Endothelial cell of umbilical vein (primary cell): ENCODE measurements around the gene ZDHHC9. TPM values are rescaled to one million over a fixed set of nuclear protein-coding genes. Genes with fewer than 3 reads are reported as not detected.

ENCODE experiments used
- BruUV-seq: library from RNA; stranded (reverse); fragments of 400-500 nt; replicated peaks from 2 replicates; lab custom pipeline; 2021; lab: Mats Ljungman, UMichigan
- CTCF ChIA-PET: fragments of 300-600, 350-600 bp; sonication (Branson Sonifier 250); formaldehyde crosslinking; loops from one replicate; lab custom pipeline; 2021; ENCODE audit warnings: antibody characterized with exemption, inconsistent platforms; lab: Charles Lee
- POLR2A ChIA-PET: fragments of 300-600, 350-600 bp; sonication (Branson Sonifier 250); formaldehyde crosslinking; loops from one replicate; lab custom pipeline; 2021; ENCODE audit warnings: antibody characterized with exemption, inconsistent platforms; lab: Charles Lee
- DNase-seq: peaks from one replicate; pipeline ENCODE4 v3.0.0-alpha.2; 2011; ENCODE audit warnings: low read depth, low spot score
- FAIRE-seq: peaks from 2 replicates; lab custom pipeline; 2011; peaks lifted over from hg19 to GRCh38; lab: Jason Lieb, UNC
- H2AFZ ChIP-seq: 2 replicates; pipeline ENCODE4 v1.6.0; 2012; ENCODE audit warnings: low read depth, low read length, control low read depth, inconsistent platforms
- H3K27ac ChIP-seq: 2 replicates; pipeline ENCODE4 v1.5.1; 2011; ENCODE audit warnings: low read depth, mild to moderate bottlenecking, control low read depth, low read length, moderate library complexity; ENCODE audit not compliant: insufficient read depth
- H3K27me3 ChIP-seq, 2 experiments: 2 replicates each; pipeline versions ENCODE4 v1.6.0 to v1.6.1; 2011; ENCODE audit warnings: low read length in 2 of 2, mixed read lengths in 1 of 2; ENCODE audit not compliant: control insufficient read depth in 2 of 2, insufficient read depth in 2 of 2
- H3K36me3 ChIP-seq, 2 experiments: 2 replicates in 1 of 2; 3 replicates in 1 of 2; pipeline ENCODE4 v1.5.1; 2011; ENCODE audit warnings: low read length in 2 of 2, mild to moderate bottlenecking in 1 of 2, moderate library complexity in 1 of 2; ENCODE audit not compliant: control insufficient read depth in 2 of 2, insufficient read depth in 2 of 2; ENCODE audit errors: extremely low read depth in 1 of 2
- H3K4me1 ChIP-seq: 3 replicates; pipeline ENCODE4 v1.5.1; 2011; ENCODE audit warnings: mild to moderate bottlenecking, low read length; ENCODE audit not compliant: control insufficient read depth, insufficient read depth; ENCODE audit errors: extremely low read depth
- H3K4me2 ChIP-seq: 2 replicates; pipeline ENCODE4 v1.6.1; 2011; ENCODE audit warnings: low read length, control low read depth, mixed read lengths; ENCODE audit not compliant: insufficient read depth
- H3K4me3 ChIP-seq, 3 experiments: fragments of 200-600 bp in 1 of 3; sonication (generic), shearing (Covaris generic) in 1 of 3; replicated peaks in 1 of 3; 2 replicates each; pipeline ENCODE4 v1.5.1; 2011 to 2016; ENCODE audit warnings: control low read depth in 3 of 3, low read length in 3 of 3, mild to moderate bottlenecking in 2 of 3, inconsistent platforms in 1 of 3, low read depth in 1 of 3, moderate library complexity in 1 of 3; ENCODE audit not compliant: insufficient read depth in 1 of 3
- H3K79me2 ChIP-seq: 2 replicates; pipeline ENCODE4 v1.6.0; 2012; ENCODE audit warnings: low read length, inconsistent platforms; ENCODE audit not compliant: control insufficient read depth, insufficient read depth
- H3K9ac ChIP-seq: replicated peaks from 2 replicates; pipeline ENCODE3; 2011; ENCODE audit warnings: low read length, control low read depth; ENCODE audit not compliant: insufficient read depth; ENCODE audit errors: extremely low read depth
- H3K9me1 ChIP-seq: replicated peaks from 3 replicates; pipeline ENCODE4 v1.6.0; 2011; ENCODE audit warnings: mild to moderate bottlenecking, low read length; ENCODE audit not compliant: control insufficient read depth, insufficient read depth; ENCODE audit errors: extremely low read depth
- H3K9me3 ChIP-seq: replicated peaks from 2 replicates; pipeline ENCODE4 v1.5.1; 2012; ENCODE audit warnings: low read length, inconsistent platforms; ENCODE audit not compliant: control insufficient read depth, insufficient read depth
- H4K20me1 ChIP-seq: replicated peaks from 2 replicates; pipeline ENCODE3; 2011; ENCODE audit warnings: mild to moderate bottlenecking, low read length; ENCODE audit not compliant: control insufficient read depth, insufficient read depth; ENCODE audit errors: extremely low read depth
- EZH2 ChIP-seq: IDR thresholded peaks from 2 replicates; pipeline ENCODE4 v1.6.1; 2012; ENCODE audit warnings: borderline replicate concordance, low read depth, mild to moderate bottlenecking, moderate library complexity, low read length, inconsistent platforms; ENCODE audit not compliant: severe bottlenecking
- FOS ChIP-seq: IDR thresholded peaks from 2 replicates; pipeline ENCODE4 v1.6.1; 2011; ENCODE audit warnings: mild to moderate bottlenecking, low read length, moderate library complexity, borderline replicate concordance; ENCODE audit not compliant: insufficient read depth
- GATA2 ChIP-seq: IDR thresholded peaks from 2 replicates; pipeline ENCODE4 v1.7.0; 2011; ENCODE audit warnings: low read depth, mild to moderate bottlenecking, moderate library complexity, mixed read lengths, low read length; ENCODE audit not compliant: insufficient read length, insufficient read depth
- JUN ChIP-seq: IDR thresholded peaks from 2 replicates; pipeline ENCODE4 v1.6.1; 2011; ENCODE audit warnings: borderline replicate concordance, low read depth; ENCODE audit not compliant: insufficient read length, insufficient read depth
- MYC ChIP-seq: IDR thresholded peaks from one replicate; pipeline ENCODE4 v1.6.1; 2011; ENCODE audit warnings: mild to moderate bottlenecking, low read depth, low read length
- POLR2A ChIP-seq: IDR thresholded peaks from 2 replicates; pipeline ENCODE4 v1.6.1; 2012; ENCODE audit warnings: low read depth, mild to moderate bottlenecking, control low read depth, low read length
- POLR2AphosphoS5 ChIP-seq: IDR thresholded peaks from 2 replicates; pipeline ENCODE4 v1.6.1; 2012; ENCODE audit warnings: low read depth, mild to moderate bottlenecking, control low read depth, low read length, moderate library complexity; ENCODE audit not compliant: insufficient read depth
- dilution Hi-C: fragments of 300-500 bp; cut with MboI; formaldehyde crosslinking; loops from one replicate; pipeline ENCODE4 v1.15.0; 2019; ENCODE audit warnings: low sequenced_read_pairs; ENCODE audit not compliant: extremely low pct_ligation_motif_present
- intact Hi-C: fragments of 100-400 bp; cut with micrococcal nuclease; formaldehyde crosslinking; loops from one replicate; pipeline ENCODE4 v1.10.0; 2022
- polyA plus RNA-seq, 4 experiments: library from polyadenylated mRNA; depleted of rRNA in 3 of 4; stranded (reverse) in 3 of 4; unstranded in 1 of 4; fragments of >200 nt; gene quantifications; 2 replicates each; pipeline versions ENCODE4 v1.2.1 to v1.2.3, GENCODE V29; 2011 to 2012; ENCODE audit warnings: missing spikeins in 1 of 4
- total RNA-seq: library from RNA; stranded (reverse); gene quantifications from 2 replicates; pipeline ENCODE4 v1.2.3, GENCODE V29; 2021
- TF ChIP-seq, protein P1 (sequence below), 2 donors: IDR thresholded peaks; 1 replicate in 1 of 2; 2 replicates in 1 of 2; pipeline ENCODE4 v1.5.1; 2011; ENCODE audit warnings: low read length in 2 of 2, mild to moderate bottlenecking in 2 of 2, moderate library complexity in 2 of 2, control low read depth in 1 of 2, inconsistent platforms in 1 of 2, low read depth in 1 of 2; ENCODE audit not compliant: insufficient read depth in 1 of 2; ENCODE audit errors: extremely low read depth in 1 of 2
- TF ChIP-seq, protein P2 (sequence below): IDR thresholded peaks from 2 replicates; pipeline ENCODE4 v1.6.1; 2011; ENCODE audit not compliant: insufficient read depth, insufficient read length

The ZDHHC9 gene
- total and polyA plus RNA-seq, 2 donors (not counting 3 experiments of a cell fraction or from before 2014, with no cell fraction given) = 27.4 to 33.6 TPM

- Histone ChIP-seq H3K4me1 (peaks cover 14% of the 10 kb centered on the region), H3K79me2 (no peaks in the 10 kb centered on the region), H3K9ac (no peak overlapping the region), H3K27me3 (no peaks in the 10 kb centered on the region), H3K9me3 (no peaks in the 10 kb centered on the region), H3K27ac (no peak overlapping the region), H2AFZ (peak overlapping the region; percentile 41), H4K20me1 (no peaks in the 10 kb centered on the region), H3K36me3 (no peaks in the 10 kb centered on the region), H3K9me1 (no peaks in the 10 kb centered on the region), H3K4me2 (no peak overlapping the region), H3K4me3 (no peak overlapping the region)
- BruUV-seq = no TSS peak
- FAIRE-seq (no peak), DNase-seq (no peak)
- no peak for TF ChIP-seq POLR2A
- TF ChIP-seq POLR2AphosphoS5 = no peak
- no peak for TF ChIP-seq JUN
- TF ChIP-seq FOS = no peak
- TF ChIP-seq, protein P1, sequence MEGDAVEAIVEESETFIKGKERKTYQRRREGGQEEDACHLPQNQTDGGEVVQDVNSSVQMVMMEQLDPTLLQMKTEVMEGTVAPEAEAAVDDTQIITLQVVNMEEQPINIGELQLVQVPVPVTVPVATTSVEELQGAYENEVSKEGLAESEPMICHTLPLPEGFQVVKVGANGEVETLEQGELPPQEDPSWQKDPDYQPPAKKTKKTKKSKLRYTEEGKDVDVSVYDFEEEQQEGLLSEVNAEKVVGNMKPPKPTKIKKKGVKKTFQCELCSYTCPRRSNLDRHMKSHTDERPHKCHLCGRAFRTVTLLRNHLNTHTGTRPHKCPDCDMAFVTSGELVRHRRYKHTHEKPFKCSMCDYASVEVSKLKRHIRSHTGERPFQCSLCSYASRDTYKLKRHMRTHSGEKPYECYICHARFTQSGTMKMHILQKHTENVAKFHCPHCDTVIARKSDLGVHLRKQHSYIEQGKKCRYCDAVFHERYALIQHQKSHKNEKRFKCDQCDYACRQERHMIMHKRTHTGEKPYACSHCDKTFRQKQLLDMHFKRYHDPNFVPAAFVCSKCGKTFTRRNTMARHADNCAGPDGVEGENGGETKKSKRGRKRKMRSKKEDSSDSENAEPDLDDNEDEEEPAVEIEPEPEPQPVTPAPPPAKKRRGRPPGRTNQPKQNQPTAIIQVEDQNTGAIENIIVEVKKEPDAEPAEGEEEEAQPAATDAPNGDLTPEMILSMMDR (IDR thresholded peaks at IDR 0.05; ENCODE audit: extremely low read depth in 1 of 2, insufficient read depth in 1 of 2, low read depth in 1 of 2, low read length in 2 of 2) = no peak
- no peak for TF ChIP-seq GATA2
- TF ChIP-seq, protein P2, sequence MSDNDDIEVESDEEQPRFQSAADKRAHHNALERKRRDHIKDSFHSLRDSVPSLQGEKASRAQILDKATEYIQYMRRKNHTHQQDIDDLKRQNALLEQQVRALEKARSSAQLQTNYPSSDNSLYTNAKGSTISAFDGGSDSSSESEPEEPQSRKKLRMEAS = no peak
- no peak for TF ChIP-seq MYC
- TF ChIP-seq EZH2 = no peak
- intact Hi-C loops (no loop called here), dilution Hi-C loops (no loop called here)
- POLR2A ChIA-PET = no interaction called here
- CTCF ChIA-PET = interaction anchor here (1.0 kb wide), 1 partner anchor 47 kb away, joined by 3 read pairs; no protein-coding TSS in a partner anchor
Observed at GRCh38 chrX:129772796-129773431, 70.8 kb downstream of the ZDHHC9 start.
